SJSA1 (cell line): ENCODE data around the gene DNAH11. TPM values are rescaled to one million over a fixed set of nuclear protein-coding genes. Genes with fewer than 3 reads are reported as not detected.
A peak's percentile ranks its signal among the peaks of the same experiment; 100 is the strongest.

Experiments used
- DNase-seq, 2 experiments: peaks; one replicate each; pipeline ENCODE4 v3.0.0-alpha.2; 2015 to 2020; ENCODE audit warnings: low spot score in 2 of 2, low read depth in 1 of 2
- H3K27ac ChIP-seq: fragments of 250-450 bp; sonication (Bioruptor Pico); 2 replicates; pipeline ENCODE4 v1.5.1; 2020; ENCODE audit warnings: mild to moderate bottlenecking, moderate library complexity
- H3K27me3 ChIP-seq: fragments of 250-450 bp; sonication (Bioruptor Pico); replicated peaks from 2 replicates; pipeline ENCODE4 v1.5.1; 2020; ENCODE audit warnings: mild to moderate bottlenecking, moderate library complexity
- H3K36me3 ChIP-seq: fragments of 250-450 bp; sonication (Bioruptor Pico); 2 replicates; pipeline ENCODE4 v1.5.1; 2020; ENCODE audit warnings: mild to moderate bottlenecking
- H3K4me1 ChIP-seq: fragments of 250-450 bp; sonication (Bioruptor Pico); replicated peaks from 2 replicates; pipeline ENCODE4 v1.6.1; 2021; ENCODE audit warnings: mild to moderate bottlenecking
- H3K4me3 ChIP-seq: fragments of 250-450 bp; sonication (Bioruptor Pico); 2 replicates; pipeline ENCODE4 v1.5.1; 2020; ENCODE audit warnings: mild to moderate bottlenecking
- H3K9me3 ChIP-seq: fragments of 250-450 bp; sonication (Bioruptor Pico); replicated peaks from 2 replicates; pipeline ENCODE4 v1.5.1; 2020; ENCODE audit warnings: mild to moderate bottlenecking
- total RNA-seq: library from RNA; depleted of rRNA; stranded (reverse); fragments of >200 nt; shearing (Covaris generic); gene quantifications from 2 replicates; pipeline ENCODE4 v1.2.3, GENCODE V29; 2014

The DNAH11 gene
- total RNA-seq, 1 experiment from 2014 or later = 13.1 TPM

- Histone ChIP-seq H3K4me3 (no peak overlapping the region), H3K4me1 (no peaks in the 10 kb centered on the region), H3K27ac (no peak overlapping the region), H3K27me3 (peaks cover 10% of the 10 kb centered on the region; the same call in 1 of the 2 replicates), H3K9me3 (no peaks in the 10 kb centered on the region), H3K36me3 (no peaks in the 10 kb centered on the region)
- DNase-seq = no peak
Measured at GRCh38 chr7:21762469-21762868, 219.6 kb downstream of the DNAH11 start.

GRCh38 chr7:21763818-21764217, 221.0 kb downstream of the DNAH11 start:
- H3K4me3 ChIP-seq = no peak overlapping the region
- H3K27ac ChIP-seq = no peak overlapping the region
- peaks cover 13% of the 10 kb centered on the region; the same call in 1 of the 2 replicates for H3K27me3 ChIP-seq
- DNase-seq = no peak
- no peaks in the 10 kb centered on the region for H3K36me3 ChIP-seq
- no peaks in the 10 kb centered on the region for H3K9me3 ChIP-seq
- no peaks in the 10 kb centered on the region for H3K4me1 ChIP-seq

GRCh38 chr7:21766218-21766617, 223.4 kb downstream of the DNAH11 start:
- Histone ChIP-seq H3K27ac (no peak overlapping the region), H3K4me1 (no peaks in the 10 kb centered on the region), H3K4me3 (no peak overlapping the region), H3K9me3 (no peaks in the 10 kb centered on the region), H3K27me3 (peaks cover 10% of the 10 kb centered on the region; the same call in 1 of the 2 replicates), H3K36me3 (no peaks in the 10 kb centered on the region)
- DNase-seq = no peak

DNA sequence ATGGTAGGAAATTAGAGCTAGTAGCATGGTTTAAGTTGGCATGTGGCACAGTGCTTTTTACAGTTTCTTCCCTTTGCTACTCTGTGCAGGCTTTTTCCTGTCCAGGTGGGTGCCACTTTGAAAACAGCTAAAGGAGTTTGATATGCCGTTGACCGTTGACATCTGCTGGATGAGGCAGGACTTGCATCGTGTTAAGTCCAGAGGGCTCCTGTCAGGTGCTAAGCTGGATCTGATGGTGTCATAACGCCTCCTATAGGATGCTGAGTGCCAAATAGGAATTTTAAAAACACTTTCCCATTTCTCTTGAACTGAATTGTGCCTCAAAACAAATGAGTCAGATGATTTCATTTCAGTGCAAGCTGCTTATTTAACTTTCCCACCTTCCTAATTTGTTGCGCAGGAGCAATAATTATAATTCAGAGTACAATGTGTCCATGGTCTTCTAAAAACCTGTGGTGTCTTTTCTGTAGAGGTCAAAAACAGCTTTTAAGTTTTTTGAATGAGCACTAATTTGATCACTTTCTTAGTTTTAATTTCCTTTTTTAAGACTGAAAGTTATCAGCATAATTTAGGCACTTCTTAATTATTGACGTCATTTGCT, 224.6 kb downstream of the DNAH11 start:
- no peak overlapping the region for H3K4me3 ChIP-seq
- H3K27me3 ChIP-seq = peaks cover 9% of the 10 kb centered on the region; the same call in 1 of the 2 replicates
- no peaks in the 10 kb centered on the region for H3K4me1 ChIP-seq
- no peaks in the 10 kb centered on the region for H3K9me3 ChIP-seq
- DNase-seq = peak; percentile 41 to 73
- H3K27ac ChIP-seq = no peak overlapping the region
- no peaks in the 10 kb centered on the region for H3K36me3 ChIP-seq

DNA sequence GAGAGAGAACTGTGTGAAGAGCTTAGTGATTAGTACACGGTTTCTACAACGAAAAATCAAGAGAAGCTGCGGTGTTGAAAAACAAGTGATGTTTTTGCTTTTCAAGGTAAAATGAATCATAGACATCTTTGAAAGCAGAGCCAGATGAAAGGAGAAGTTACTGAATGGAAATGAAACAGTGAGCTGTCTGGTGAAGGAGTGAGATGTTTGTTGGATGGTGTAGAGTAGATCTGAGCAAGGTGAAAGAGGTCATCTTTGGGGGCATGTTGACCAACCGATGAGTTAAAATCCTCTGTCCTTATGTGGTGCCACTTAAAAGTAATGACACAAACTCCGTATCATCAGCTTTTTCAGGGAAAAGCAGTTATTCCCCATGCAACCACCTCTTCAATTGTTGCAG, 225.4 kb downstream of the DNAH11 start:
- Histone ChIP-seq H3K27me3 (peaks cover 9% of the 10 kb centered on the region; the same call in 1 of the 2 replicates), H3K27ac (no peak overlapping the region), H3K4me1 (no peaks in the 10 kb centered on the region), H3K4me3 (no peak overlapping the region), H3K36me3 (no peaks in the 10 kb centered on the region), H3K9me3 (no peaks in the 10 kb centered on the region)
- DNase-seq = no peak

DNA sequence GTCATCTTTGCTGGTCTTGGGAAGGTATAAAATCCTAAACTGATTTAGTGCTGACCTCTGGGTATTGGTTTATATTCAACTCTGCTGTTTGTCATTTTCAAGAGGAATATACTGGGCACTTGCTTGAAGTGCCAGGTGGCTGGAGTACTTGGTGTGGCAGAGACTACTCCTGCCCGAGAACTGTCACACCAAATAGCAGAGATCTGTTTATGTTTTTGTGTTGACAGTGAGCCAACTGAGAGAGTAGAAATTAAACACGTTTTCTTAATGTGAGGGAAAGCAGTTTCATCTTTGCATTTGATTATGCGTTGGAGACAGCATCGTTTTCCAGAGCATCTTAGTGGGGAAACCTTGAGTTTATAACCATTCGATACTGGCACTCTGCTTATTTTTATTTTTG, 228.4 kb downstream of the DNAH11 start:
- peaks cover 4% of the 10 kb centered on the region; the same call in 1 of the 2 replicates for H3K27me3 ChIP-seq
- no peak overlapping the region for H3K4me3 ChIP-seq
- H3K4me1 ChIP-seq = no peaks in the 10 kb centered on the region
- no peak overlapping the region for H3K27ac ChIP-seq
- DNase-seq = no peak
- no peaks in the 10 kb centered on the region for H3K9me3 ChIP-seq
- no peaks in the 10 kb centered on the region for H3K36me3 ChIP-seq

DNA sequence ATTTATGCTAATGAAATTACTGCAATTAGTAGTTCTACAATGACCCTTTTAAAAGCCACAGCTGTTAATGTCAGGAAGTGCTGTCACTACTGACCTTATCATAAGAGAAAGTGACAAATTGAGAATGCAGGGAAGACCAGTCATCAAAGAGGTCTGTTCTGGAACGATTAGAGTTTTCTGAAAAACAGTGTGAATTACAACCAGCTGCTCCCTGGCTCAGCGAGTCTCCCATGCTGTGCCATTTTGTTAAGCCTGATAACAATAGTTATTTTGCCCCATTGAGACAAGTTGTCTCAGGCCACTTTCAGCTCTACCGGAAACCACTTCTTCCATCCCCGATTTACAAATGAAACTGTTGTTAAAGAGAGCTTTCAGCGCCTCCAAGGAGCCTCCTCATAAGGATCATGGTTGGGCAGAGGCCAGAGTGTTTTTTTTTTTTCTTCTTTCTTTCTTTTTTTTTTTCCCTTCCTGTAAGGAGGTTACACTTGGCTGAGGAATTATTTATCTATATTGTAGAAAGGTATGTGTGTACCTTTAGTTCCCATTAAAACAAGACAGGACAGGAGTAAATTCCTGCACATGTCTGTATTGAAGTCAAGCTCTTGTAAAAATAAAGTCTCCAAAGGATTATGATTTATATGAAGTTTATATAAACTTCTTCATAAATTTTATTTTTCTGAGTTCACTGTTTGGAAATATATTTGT, 229.2 kb downstream of the DNAH11 start:
- H3K4me3 ChIP-seq = no peak overlapping the region
- DNase-seq = no peak

GRCh38 chr7:21773326-21773725, 230.5 kb downstream of the DNAH11 start:
- Histone ChIP-seq H3K4me3 (no peak overlapping the region), H3K27me3 (no peaks in the 10 kb centered on the region), H3K36me3 (no peaks in the 10 kb centered on the region), H3K9me3 (no peaks in the 10 kb centered on the region), H3K27ac (no peak overlapping the region), H3K4me1 (no peaks in the 10 kb centered on the region)
- DNase-seq = no peak

More for the DNA sequence above, 229.2 kb downstream of the DNAH11 start:
- no peak overlapping the region for H3K27ac ChIP-seq
- H3K4me1 ChIP-seq = no peaks in the 10 kb centered on the region
- H3K27me3 ChIP-seq = peaks cover 4% of the 10 kb centered on the region; the same call in 1 of the 2 replicates
- no peaks in the 10 kb centered on the region for H3K9me3 ChIP-seq
- no peaks in the 10 kb centered on the region for H3K36me3 ChIP-seq

- no peaks in the 10 kb centered on the region for H3K36me3 ChIP-seq
- no peaks in the 10 kb centered on the region for H3K4me1 ChIP-seq
- DNase-seq = no peak
- H3K27ac ChIP-seq = no peak overlapping the region
- no peaks in the 10 kb centered on the region for H3K27me3 ChIP-seq
- no peaks in the 10 kb centered on the region for H3K9me3 ChIP-seq
- no peak overlapping the region for H3K4me3 ChIP-seq
Measured at GRCh38 chr7:21777921-21778320, 235.1 kb downstream of the DNAH11 start.

- Histone ChIP-seq H3K27me3 (no peaks in the 10 kb centered on the region; the same call in 1 of the 2 replicates), H3K4me1 (no peaks in the 10 kb centered on the region), H3K4me3 (no peak overlapping the region), H3K9me3 (no peaks in the 10 kb centered on the region), H3K36me3 (no peaks in the 10 kb centered on the region), H3K27ac (no peak overlapping the region)
- no peak for DNase-seq
Measured at GRCh38 chr7:21778953-21779352, 236.1 kb downstream of the DNAH11 start.

DNA sequence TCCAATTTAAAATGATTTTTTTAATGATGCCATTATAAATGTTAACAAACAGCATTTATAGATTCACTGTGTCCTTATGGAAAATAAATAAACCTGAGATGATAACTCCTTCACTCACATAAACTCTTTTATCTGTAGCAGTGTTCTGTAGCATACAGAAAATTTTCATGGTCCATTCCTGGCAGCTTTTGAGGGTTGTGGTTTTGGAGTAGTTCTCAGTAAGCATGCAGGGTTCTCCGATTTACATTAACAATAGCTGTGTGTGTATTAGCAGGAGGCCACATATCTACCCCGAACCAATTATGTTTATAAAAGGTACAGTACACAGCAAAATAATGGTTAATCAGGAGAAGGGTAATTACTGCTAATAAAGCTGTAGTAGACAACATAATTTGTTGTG, 240.2 kb downstream of the DNAH11 start:
- no peak for DNase-seq
- no peak overlapping the region for H3K27ac ChIP-seq
- H3K9me3 ChIP-seq = no peaks in the 10 kb centered on the region
- no peak overlapping the region for H3K4me3 ChIP-seq
- H3K4me1 ChIP-seq = no peaks in the 10 kb centered on the region
- peaks cover 3% of the 10 kb centered on the region; the same call in 1 of the 2 replicates for H3K27me3 ChIP-seq
- no peaks in the 10 kb centered on the region for H3K36me3 ChIP-seq

- no peaks in the 10 kb centered on the region for H3K9me3 ChIP-seq
- no peak overlapping the region for H3K27ac ChIP-seq
- no peak for DNase-seq
- no peaks in the 10 kb centered on the region for H3K4me1 ChIP-seq
- no peak overlapping the region for H3K4me3 ChIP-seq
- peaks cover 3% of the 10 kb centered on the region; the same call in 1 of the 2 replicates for H3K27me3 ChIP-seq
- no peaks in the 10 kb centered on the region for H3K36me3 ChIP-seq
Measured at GRCh38 chr7:21784989-21785388, 242.2 kb downstream of the DNAH11 start.

- no peaks in the 10 kb centered on the region for H3K4me1 ChIP-seq
- no peaks in the 10 kb centered on the region for H3K9me3 ChIP-seq
- H3K36me3 ChIP-seq = no peaks in the 10 kb centered on the region
- no peak overlapping the region for H3K27ac ChIP-seq
- H3K27me3 ChIP-seq = no peaks in the 10 kb centered on the region
- DNase-seq = no peak
- no peak overlapping the region for H3K4me3 ChIP-seq
Measured at GRCh38 chr7:21805791-21806190, 263.0 kb downstream of the DNAH11 start.

- Histone ChIP-seq H3K27me3 (no peaks in the 10 kb centered on the region), H3K4me1 (no peaks in the 10 kb centered on the region), H3K4me3 (no peak overlapping the region), H3K36me3 (no peaks in the 10 kb centered on the region), H3K27ac (no peak overlapping the region), H3K9me3 (no peaks in the 10 kb centered on the region)
- no peak for DNase-seq
Measured at GRCh38 chr7:21806388-21806787, 263.5 kb downstream of the DNAH11 start.
